ENCODE measurements around the gene GFOD1. TPM values are rescaled to one million over a fixed set of nuclear protein-coding genes. Genes with fewer than 3 reads are reported as not detected.

GFOD1 gene
- total RNA-seq, 1 experiment from 2014 or later: 6.1 TPM

GRCh38 chr6:13451181-13451895, 36.1 kb downstream of the GFOD1 start:
- H3K27me3 Mint-ChIP-seq (ENCODE audit: low read depth): peaks cover 1% of the 10 kb centered on the region; the same call in 1 of the 2 replicates
- TF ChIP-seq CTCF (conservative IDR thresholded peaks at IDR 0.05): no peak
- Histone ChIP-seq H3K9ac (ENCODE audit: extremely low read depth, insufficient read length, low read length) (no peak overlapping the region), H3K79me2 (ENCODE audit: insufficient read depth, low read length) (peaks cover 3% of the 10 kb centered on the region; the same call in 1 of the 2 replicates), H3K27ac (ENCODE audit: insufficient read length, low read depth, low read length) (no peak overlapping the region), H3K14ac (ENCODE audit: insufficient read depth, low read length) (no peak overlapping the region), H3K18ac (ENCODE audit: insufficient read length, low read depth, low read length) (no peak overlapping the region), H4K8ac (replicated peaks; ENCODE audit: insufficient read length, low read depth, low read length) (no peak overlapping the region), H2BK20ac (ENCODE audit: low read depth, low read length, poor library complexity, severe bottlenecking) (no peak overlapping the region), H3K23me2 (ENCODE audit: insufficient read length, low read depth, low read length, poor library complexity, severe bottlenecking) (no peaks in the 10 kb centered on the region), H2AK5ac (ENCODE audit: insufficient read length, low read length) (no peak overlapping the region), H3K4me2 (ENCODE audit: insufficient read depth, insufficient read length, low read length) (no peak overlapping the region), H3K27me3 (ENCODE audit: insufficient read depth, low read length) (no peaks in the 10 kb centered on the region), H4K91ac (ENCODE audit: insufficient read length, low read depth, low read length) (no peak overlapping the region), H2BK5ac (ENCODE audit: insufficient read length, low read length) (no peak overlapping the region), H3K9me3 (ENCODE audit: control insufficient read depth, low read depth, low read length) (no peaks in the 10 kb centered on the region), H2BK15ac (ENCODE audit: low read depth, low read length) (no peak overlapping the region), H3T11ph (ENCODE audit: low read length) (no peak overlapping the region), H2AFZ (ENCODE audit: low read length) (no peak overlapping the region), H4K5ac (ENCODE audit: insufficient read length, low read depth, low read length) (no peak overlapping the region), H3K23ac (ENCODE audit: insufficient read length, low read depth, low read length) (no peak overlapping the region), H3K79me1 (ENCODE audit: insufficient read depth, low read depth, low read length, poor library complexity, severe bottlenecking) (no peaks in the 10 kb centered on the region), H2BK120ac (ENCODE audit: low read depth, low read length, poor library complexity, severe bottlenecking) (no peak overlapping the region), H3K4me1 (ENCODE audit: insufficient read depth, low read length) (no peaks in the 10 kb centered on the region; the same call in 1 of the 2 replicates), H3K56ac (ENCODE audit: insufficient read length, low read depth, low read length) (no peak overlapping the region), H3K4ac (ENCODE audit: low read depth, low read length) (no peak overlapping the region), H2BK12ac (ENCODE audit: insufficient read length, low read depth, low read length) (no peak overlapping the region), H4K20me1 (ENCODE audit: control insufficient read depth, insufficient read depth, insufficient read length) (no peaks in the 10 kb centered on the region)
- no peak overlapping the region for H3K4me3 Mint-ChIP-seq
- H3K9me3 Mint-ChIP-seq: peaks cover 5 to 6% of the 10 kb centered on the region in 2 experiments; a peak in 3 of 5 replicates
- H3K4me1 Mint-ChIP-seq: peaks cover 15 to 24% of the 10 kb centered on the region in 2 experiments
- no peak for DNase-seq
- H3K27ac Mint-ChIP-seq: peak overlapping the region in 2 of 3 experiments; percentile 50 to 53; a peak in 3 of 7 replicates
- WGBS (ENCODE audit: extremely low coverage, insufficient read length, low lambda C conversion rate): no CpG with 5 or more reads among the region's 15 CpGs
- H3K36me3 Mint-ChIP-seq (ENCODE audit: insufficient read depth in 1 of 3, low read depth in 3 of 3): peaks cover 4 to 7% (median 5%) of the 10 kb centered on the region in 3 experiments; a peak in 5 of 7 replicates
